HG03060 (cell line): Measurements from ENCODE around the gene HS3ST1.
A peak's percentile ranks its signal among the peaks of the same experiment; 100 is the strongest.
"Not testable (repeated sequence)": the region's sequence is repeated elsewhere in the genome, so short reads cannot be mapped to it uniquely, and the experiment has no call there.

ENCODE experiments used
- ATAC-seq: cut with Tn5 transposase; IDR thresholded peaks from one replicate; pipeline ENCODE4 v1.9.1; 2021; ENCODE audit warnings: low read depth, moderate number of reproducible peaks; ENCODE audit not compliant: unreplicated experiment

HS3ST1 gene

DNA sequence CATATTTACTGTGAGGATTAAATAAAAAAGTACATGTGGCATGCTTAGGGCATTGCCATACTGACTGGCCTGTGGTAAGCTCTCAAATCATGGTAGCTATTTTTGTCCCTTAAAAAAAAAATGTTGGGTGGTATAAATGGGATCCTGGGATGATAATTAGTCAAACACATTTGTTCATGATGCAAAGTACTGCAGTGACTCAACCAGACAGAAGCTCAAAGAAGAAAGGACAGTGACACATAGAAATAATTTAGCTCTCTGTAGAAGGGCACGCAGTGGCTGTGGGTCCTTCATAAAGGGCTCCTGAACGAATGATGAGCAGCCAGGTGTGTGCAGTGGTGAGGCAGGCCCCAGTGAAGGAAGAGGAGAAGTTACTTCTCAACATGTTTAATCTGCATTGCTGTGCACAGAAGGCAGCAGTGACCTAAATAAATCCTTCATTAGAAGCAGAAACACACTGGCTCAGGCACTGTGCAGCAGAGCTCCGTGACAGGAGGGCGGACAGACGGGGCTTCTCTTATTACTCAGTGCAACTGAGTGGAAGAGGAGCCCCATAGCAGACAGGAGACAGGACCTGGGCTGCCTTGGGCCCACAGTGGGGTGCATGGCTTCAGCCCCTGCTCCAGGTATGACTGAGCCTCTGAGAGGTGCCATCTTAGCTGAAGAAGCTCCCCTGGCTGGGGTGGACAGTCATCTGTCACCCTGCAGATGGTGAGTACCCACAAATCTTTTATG lies 20.3 kb downstream of the HS3ST1 start:
- ATAC-seq = no peak

- ATAC-seq = no peak
Measured at GRCh38 chr4:11407551-11407950, 21.1 kb downstream of the HS3ST1 start.

DNA sequence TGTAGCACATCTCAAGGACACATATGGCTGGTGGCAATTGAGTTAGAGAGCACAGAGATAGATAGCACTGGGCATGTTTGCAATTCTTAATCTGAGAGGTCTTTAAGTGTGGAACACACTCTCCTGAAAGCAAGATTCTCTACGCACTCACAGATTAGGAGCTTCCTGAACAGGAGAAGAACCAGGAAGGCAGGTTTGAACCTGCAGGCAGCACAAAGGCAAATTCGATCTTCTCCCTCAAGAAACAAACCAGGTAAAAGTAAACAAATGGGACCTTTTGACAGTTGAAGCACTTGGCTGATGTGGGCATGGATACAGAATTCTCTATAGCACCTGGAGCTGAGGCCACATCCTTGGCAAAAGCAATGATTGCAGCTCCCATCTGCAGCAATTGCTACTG lies 24.3 kb downstream of the HS3ST1 start:
- ATAC-seq = no peak

DNA sequence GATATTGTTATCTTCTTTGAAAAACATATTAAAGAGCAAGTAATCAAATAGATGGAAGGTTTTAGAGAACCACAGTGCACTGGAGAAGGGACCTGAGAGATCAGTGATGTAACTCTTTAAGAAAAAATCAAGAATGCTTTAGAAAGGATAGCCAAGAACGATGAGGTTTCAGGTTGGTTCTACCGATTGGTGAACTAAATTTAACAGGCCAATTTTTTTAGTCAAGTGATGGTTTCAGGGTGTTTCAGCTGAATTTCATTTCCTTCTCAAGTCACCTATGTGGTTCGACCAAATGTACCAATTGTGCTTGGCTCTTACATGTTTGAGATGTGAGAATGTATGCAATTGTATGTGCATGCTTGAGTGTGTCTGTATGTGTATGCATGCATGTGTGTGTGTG lies 26.5 kb downstream of the HS3ST1 start:
- peak; percentile 36 for ATAC-seq

- no peak for ATAC-seq
Measured at GRCh38 chr4:11399461-11399971, 29.2 kb downstream of the HS3ST1 start.

DNA sequence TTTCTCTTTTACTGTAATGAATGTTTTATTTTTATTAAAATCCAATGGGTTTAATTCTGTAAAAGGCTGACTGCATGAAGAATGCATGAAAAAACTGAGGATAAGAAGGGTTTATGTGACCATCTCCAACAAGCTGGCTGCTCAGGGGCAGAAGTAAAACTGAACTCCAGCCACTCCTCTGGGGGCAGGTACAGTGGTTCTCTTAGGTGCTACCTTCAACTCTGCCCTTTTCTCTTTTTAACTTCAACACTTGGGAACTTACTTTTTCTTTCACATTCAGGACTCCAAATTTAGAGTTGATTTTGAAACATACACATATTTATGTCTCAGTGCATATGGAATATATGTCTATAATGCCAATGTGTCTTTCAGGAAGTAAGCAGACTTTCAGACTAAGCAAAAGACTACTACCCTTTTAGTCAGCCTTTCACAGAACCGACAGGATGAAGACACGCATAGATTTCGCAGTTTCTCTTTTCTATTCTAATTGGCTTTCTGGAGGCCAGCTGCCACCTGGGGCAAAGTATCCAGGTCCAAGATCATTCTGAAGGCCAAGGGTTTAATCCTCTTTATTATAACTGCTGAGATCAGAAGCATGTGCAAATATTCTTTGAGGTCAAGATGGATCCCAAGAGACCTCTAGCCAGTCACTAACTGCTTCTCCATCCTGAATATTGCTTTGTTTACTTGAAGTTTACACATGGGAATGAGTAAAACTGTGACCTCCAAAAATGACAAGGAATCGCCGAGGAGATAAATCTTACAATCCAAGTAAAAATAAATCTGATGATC lies 30.7 kb downstream of the HS3ST1 start:
- peak; percentile 36 for ATAC-seq

GRCh38 chr4:11397146-11397545 lies 31.5 kb downstream of the HS3ST1 start:
- no peak for ATAC-seq

DNA sequence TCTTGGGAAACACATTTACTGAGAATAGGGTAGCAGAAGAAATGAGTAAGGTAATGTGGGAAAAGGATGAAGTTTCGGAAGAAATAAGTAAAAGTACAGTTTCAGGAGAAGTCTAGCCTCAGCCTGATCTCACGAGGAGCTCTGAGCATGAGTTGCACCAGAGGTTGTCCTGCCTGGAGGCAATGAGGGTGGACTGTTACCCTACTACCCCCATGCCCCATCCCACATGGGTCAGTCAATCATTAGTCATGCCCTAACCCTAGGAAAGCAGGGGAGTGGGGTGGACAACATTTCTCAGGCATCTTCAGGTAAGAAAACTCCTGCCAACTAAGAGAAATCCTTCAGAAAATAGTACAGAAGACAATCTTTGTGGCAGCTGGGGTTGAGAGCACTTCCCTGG lies 35.1 kb downstream of the HS3ST1 start:
- ATAC-seq = no peak

DNA sequence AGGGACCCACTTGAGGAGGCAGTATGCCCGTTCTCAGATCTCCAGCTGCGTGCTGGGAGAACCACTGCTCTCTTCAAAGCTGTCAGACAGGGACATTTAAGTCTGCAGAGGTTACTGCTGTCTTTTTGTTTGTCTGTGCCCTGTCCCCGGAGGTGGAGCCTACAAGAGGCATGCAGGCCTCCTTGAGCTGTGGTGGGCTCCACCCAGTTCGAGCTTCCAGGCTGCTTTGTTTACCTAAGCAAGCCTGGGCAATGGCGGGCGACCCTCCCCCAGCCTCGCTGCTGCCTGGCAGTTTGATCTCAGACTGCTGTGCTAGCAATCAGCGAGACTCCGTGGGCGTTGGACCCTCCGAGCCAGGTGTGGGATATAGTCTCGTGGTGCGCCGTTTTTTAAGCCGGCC lies 44.6 kb downstream of the HS3ST1 start:
- ATAC-seq = not testable (repeated sequence)

DNA sequence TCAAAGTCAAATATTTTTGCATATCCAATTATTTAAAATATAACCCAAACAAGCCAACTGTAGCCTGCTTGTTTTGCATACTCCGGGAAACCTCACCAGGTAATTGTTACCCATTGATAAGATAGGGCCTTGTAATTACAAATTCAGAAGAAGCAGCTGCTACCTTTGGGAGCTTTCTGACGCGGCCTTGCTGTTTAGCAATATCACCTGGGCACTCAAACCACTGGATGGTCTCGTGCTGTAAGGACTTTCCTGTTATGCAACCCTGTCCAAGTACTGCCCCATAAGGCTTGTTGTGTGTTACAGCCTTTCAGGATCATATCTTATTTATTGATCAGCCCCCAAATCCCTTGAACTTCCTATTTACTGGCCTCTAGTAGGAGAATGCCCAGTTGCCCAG lies 52.1 kb downstream of the HS3ST1 start:
- no peak for ATAC-seq

DNA sequence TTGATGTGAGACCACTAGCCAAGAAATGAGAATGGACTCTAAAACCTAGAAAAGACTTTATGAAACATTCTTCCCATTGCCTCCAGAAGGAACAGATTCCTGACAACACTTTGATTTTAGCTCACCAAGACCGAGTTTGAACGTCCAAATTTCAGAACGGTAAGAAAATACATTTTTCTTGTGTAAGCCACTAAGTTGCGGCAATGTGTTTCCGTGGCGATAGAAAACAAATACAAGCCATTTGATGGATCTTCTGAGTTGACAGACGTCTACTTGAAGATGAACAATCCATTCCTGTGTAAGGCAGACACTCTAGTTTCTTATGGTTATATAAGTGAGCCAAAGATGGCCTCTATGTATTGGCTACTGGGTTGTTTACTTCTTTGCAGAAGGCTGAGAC lies 52.5 kb downstream of the HS3ST1 start:
- no peak for ATAC-seq

GRCh38 chr4:11368701-11369115 lies 60.0 kb downstream of the HS3ST1 start:
- ATAC-seq = no peak

DNA sequence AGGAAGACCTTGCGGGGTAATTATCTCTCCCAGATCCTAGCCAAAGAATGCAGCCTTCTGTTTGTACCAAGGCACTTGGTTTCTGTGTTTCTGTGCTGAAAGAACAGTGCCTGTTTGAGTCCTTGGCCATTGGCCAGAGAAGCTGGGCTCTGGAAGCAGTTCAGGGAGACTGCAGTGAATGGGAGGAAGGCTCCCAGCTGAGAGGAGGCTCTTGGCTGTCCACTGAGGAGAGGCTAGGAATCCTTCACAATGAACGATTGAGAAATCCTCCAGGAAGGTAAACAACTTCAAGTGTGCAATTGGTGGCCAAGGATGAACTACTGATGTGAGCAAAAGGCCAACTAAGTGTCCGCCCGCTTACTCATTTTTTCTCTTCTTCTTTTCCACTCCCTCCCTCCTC lies 61.3 kb downstream of the HS3ST1 start:
- ATAC-seq = no peak

DNA sequence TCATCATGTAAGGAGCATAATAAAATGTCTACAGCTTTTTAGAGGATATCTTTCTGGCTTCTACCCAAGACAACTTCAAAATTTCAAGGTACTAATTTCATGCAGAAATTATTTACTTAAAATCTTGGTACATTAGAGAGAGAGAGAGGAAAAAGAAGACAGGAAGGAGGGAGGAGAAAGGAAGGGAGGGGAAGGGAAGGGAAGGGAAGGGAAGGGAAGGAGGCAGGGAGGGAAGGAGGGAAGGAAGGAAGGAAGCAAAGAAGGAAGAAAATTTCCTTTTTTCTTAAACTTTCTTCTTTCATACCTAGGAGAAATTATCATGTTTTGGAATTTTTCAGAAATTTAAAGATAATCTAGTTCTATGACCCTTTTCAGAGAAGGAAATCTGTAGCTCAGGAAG lies 61.8 kb downstream of the HS3ST1 start:
- no peak for ATAC-seq

GRCh38 chr4:11365039-11365438 lies 63.7 kb downstream of the HS3ST1 start:
- no peak for ATAC-seq

- no peak for ATAC-seq
Measured at GRCh38 chr4:11359591-11359990, 69.1 kb downstream of the HS3ST1 start.

DNA sequence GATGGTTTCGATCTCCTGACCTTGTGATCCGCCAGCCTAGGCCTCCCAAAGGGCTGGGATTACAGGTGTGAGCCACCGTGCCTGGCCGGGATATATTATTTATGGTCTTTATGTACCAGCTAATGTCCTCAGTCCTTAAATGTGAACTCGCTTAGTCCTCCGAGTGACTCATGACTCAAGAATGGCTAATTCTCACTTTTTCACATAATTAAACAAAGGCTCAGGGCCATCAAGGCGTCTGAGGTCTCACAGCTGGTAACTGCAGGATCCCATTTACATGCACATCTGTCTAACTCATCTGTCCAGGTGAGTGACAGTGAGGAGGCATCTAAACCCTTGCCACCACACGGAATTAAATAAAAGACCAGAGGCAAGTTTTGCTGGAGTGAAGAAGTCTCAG lies 73.5 kb downstream of the HS3ST1 start:
- ATAC-seq = no peak

DNA sequence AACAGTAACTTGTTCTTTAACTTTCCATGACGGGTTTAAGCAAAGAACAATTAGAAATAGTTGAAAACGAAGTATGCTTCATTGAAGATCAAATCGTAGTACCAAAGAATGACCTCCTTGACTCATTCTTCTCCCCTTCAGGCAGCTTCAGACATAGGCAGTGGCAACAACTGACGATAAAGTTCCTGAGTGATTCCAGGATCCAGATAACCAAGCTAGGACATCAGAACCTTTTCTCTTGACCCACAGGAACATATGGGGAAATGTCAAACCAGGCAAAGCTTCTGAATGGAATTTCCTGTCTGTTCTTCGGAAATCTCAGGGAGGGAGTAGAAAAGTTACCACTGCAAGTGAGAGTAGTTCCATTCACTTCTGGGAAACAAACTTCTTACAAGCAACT lies 74.2 kb downstream of the HS3ST1 start:
- ATAC-seq = no peak

- ATAC-seq = no peak
Measured at GRCh38 chr4:11348449-11349088, 80.1 kb downstream of the HS3ST1 start.

DNA sequence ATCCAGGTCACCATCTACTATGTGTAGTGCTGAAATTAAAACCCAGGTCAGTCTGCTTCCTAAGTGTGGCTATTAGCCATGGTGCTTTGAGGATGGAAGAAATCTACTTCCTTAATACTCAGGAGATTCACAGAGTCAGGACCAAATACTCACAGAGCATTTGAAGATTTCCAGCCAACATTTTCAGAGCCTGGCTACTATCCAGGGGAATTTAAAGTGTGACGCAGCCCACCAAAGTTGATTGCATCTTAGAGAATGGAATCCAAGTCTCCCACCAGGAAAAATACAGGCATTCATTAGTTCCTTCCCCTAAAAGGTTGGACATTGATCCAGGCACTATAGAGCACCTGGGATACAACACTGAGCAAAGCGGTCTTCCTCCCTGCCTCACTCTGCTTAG lies 83.8 kb downstream of the HS3ST1 start:
- ATAC-seq = no peak

- no peak for ATAC-seq
Measured at GRCh38 chr4:11343536-11343935, 85.2 kb downstream of the HS3ST1 start.
